Activated naive CD8-positive, alpha-beta T cell treated with anti-CD3 and anti-CD28 coated beads, Interleukin-2, amount 50 U/mL, for 24 hours (primary cell): ENCODE data around the gene ZSWIM1.
A peak's percentile ranks its signal among the peaks of the same experiment; 100 is the strongest.
"Not testable (repeated sequence)": the region's sequence is repeated elsewhere in the genome, so short reads cannot be mapped to it uniquely, and the experiment has no call there.

Experiments used
- ATAC-seq: fragments of 150-1000 bp; cut with Tn5 transposase; one replicate; pipeline ENCODE4 v1.10.0; 2021
- DNase-seq: peaks from one replicate; pipeline ENCODE4 v3.0.0; 2021
- H3K27ac Mint-ChIP-seq: one replicate; pipeline ENCODE4 v1.8.0; 2021; ENCODE audit warnings: mild to moderate bottlenecking, mixed read lengths
- H3K27me3 Mint-ChIP-seq: one replicate; pipeline ENCODE4 v1.8.0; 2021; ENCODE audit warnings: mixed read lengths
- H3K36me3 Mint-ChIP-seq: one replicate; pipeline ENCODE4 v1.8.0; 2021; ENCODE audit warnings: low read depth, mixed read lengths
- H3K4me1 Mint-ChIP-seq: one replicate; pipeline ENCODE4 v1.8.0; 2021; ENCODE audit warnings: mixed read lengths
- H3K4me3 Mint-ChIP-seq: one replicate; pipeline ENCODE4 v1.8.0; 2021; ENCODE audit warnings: mild to moderate bottlenecking, moderate library complexity, mixed read lengths
- H3K9me3 Mint-ChIP-seq: one replicate; pipeline ENCODE4 v1.8.0; 2021; ENCODE audit warnings: mixed read lengths

ZSWIM1 gene

DNA sequence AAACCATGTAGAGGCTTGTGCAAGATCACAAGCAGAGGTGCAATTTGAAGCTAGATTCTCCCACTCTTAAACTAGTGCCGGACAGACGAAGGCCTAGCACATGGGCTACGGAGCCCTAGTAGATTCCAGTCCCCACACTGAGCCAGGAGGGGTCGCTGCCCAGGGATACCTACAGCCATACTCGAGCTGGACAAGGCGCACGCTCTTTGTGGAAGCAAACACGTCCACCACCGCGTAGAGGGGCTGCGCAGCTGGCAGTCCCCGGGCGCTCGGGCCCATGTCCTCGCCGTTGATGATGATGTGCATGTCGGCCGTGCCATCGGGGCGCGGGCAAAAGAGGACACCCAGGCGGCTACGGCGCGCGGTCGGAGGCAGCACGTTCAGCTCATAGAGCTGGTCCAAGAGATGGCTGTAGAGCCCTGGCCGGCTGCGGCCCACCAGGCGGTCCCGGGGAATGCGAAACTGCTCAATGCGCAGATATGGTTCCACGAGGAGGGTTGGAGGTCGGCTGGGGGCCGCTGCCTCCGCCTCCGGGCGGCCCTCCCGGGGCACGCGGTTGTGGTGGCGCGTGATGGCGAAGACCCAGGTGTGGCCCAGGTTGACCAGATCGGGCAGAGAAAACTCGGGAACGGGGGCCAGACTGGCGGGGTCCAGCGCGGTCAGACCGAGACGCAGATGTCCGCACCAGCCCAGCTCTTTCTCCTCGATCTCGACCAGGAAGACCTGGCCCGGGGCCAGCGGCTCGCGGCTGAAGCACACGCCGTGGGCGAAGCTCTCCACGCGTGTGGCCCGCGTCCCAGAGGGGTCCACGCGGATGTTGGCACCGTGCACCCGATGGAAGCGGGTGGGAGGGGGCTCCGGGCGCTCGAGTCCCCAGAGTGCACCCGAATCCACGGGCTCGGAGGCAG lies 9.3 kb downstream of the ZSWIM1 start:
- ATAC-seq (peak; percentile 39), DNase-seq (peak; percentile 60)
- Mint-ChIP-seq H3K4me3 (peak overlapping the region; percentile 88), H3K36me3 (peaks cover 5% of the 10 kb centered on the region), H3K27me3 (no peaks in the 10 kb centered on the region), H3K9me3 (no peaks in the 10 kb centered on the region), H3K27ac (peak overlapping the region; percentile 82), H3K4me1 (peaks cover 51% of the 10 kb centered on the region)

GRCh38 chr20:45890985-45891983 lies 10.3 kb downstream of the ZSWIM1 start, which contains the start of the genes CTSA and NEURL2:
Gene CTSA (plus strand): TSS chr20:45891335. CDS start chr20:45891569, 234 bp downstream.
Gene NEURL2 (minus strand): TSS chr20:45891208. CDS start chr20:45890991, 217 bp downstream.
- ATAC-seq (peak; percentile 78), DNase-seq (peak; percentile 89)
- H3K4me1 Mint-ChIP-seq, result peaks cover 46% of the 10 kb centered on the region
- no peaks in the 10 kb centered on the region for H3K27me3 Mint-ChIP-seq
- H3K36me3 Mint-ChIP-seq, result peaks cover 5% of the 10 kb centered on the region
- peak within 1 kb of the TSS; percentile 88 for H3K4me3 Mint-ChIP-seq
- no peaks in the 10 kb centered on the region for H3K9me3 Mint-ChIP-seq
- H3K27ac Mint-ChIP-seq, result peak within 1 kb of the TSS; percentile 94

DNA sequence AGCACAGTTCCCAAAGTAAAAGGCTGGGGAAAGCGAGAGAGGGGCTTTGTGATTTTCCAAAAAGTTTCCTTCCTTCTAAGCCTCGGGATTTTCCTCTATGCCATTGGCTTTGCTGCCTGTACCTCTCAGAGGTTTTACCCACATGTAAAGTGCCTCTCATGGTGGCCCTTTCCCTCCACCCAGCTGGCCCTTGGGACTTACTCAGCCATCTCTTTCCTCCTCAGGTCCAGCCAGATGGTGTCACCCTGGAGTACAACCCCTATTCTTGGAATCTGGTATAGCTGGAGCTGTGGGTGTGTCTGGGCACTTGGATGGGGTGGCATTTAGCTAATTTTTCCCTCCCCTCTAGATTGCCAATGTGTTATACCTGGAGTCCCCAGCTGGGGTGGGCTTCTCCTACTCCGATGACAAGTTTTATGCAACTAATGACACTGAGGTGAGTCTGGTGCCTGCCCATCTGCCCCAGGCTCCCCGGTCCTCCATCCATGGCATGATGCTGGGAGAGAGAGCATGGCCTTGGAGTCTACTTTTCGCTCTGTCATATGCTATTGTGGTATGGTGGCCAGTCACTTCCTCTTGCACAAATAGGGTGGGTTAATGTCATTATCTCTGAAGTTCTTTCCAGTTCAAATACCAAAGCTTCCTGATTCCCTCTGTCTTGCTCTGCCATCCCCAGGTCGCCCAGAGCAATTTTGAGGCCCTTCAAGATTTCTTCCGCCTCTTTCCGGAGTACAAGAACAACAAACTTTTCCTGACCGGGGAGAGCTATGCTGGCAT lies 11.2 kb downstream of the ZSWIM1 start:
- Mint-ChIP-seq H3K27ac (peak overlapping the region; percentile 65), H3K4me3 (peak overlapping the region; percentile 88), H3K9me3 (no peaks in the 10 kb centered on the region), H3K4me1 (peaks cover 43% of the 10 kb centered on the region), H3K27me3 (no peaks in the 10 kb centered on the region), H3K36me3 (peaks cover 5% of the 10 kb centered on the region)
- DNase-seq, result no peak
- ATAC-seq, result no peak

DNA sequence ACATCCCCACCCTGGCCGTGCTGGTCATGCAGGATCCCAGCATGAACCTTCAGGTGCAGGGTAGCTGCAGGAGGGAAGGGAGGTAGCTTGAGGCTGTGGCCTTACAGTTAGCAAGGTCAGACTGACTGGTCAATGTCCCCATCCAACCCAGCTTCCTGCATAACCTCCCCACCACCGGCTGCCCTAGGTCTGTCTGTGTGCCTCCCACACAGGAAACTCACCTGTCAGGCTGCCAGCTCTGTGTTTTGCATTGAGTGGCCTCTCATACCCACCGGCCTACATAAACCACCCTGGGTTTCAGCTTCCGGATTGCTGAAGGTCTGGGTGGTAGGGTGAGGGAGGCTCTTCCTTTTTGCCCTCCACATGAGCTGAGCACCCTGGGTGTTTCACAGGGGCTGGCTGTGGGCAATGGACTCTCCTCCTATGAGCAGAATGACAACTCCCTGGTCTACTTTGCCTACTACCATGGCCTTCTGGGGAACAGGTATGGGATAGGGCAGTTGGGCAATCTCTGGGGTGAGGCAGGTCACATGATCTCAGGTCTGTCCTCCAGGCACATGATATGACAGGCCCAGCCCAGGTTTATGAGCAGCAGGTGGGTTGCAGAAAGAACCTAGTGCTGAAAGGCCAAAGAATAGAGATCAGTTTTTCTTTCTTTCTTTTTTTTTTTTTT lies 11.9 kb downstream of the ZSWIM1 start:
- DNase-seq (peak; percentile 24), ATAC-seq (peak; percentile 23)
- Mint-ChIP-seq H3K27ac (peak overlapping the region; percentile 65), H3K4me3 (peak overlapping the region; percentile 88), H3K9me3 (no peaks in the 10 kb centered on the region), H3K27me3 (no peaks in the 10 kb centered on the region), H3K36me3 (peaks cover 5% of the 10 kb centered on the region), H3K4me1 (peaks cover 43% of the 10 kb centered on the region)

DNA sequence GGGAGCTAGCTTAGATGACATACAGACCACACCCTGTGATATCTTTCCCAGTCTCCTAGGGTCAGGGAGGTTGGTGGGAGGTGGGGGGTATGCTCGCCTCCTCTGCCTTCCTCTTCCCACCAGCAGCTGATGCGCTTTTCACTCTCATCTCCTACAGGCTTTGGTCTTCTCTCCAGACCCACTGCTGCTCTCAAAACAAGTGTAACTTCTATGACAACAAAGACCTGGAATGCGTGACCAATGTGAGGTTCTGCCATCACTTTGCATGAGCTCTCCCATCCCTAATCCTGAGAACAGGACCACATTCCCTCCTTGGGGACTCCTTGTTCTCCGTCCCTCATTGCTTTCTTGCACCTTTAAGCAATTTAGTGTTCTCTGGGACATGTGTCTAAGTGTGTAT lies 12.8 kb downstream of the ZSWIM1 start:
- ATAC-seq (no peak), DNase-seq (no peak)
- Mint-ChIP-seq H3K36me3 (peaks cover 5% of the 10 kb centered on the region), H3K27me3 (no peaks in the 10 kb centered on the region), H3K4me3 (no peak overlapping the region), H3K4me1 (peaks cover 43% of the 10 kb centered on the region), H3K27ac (no peak overlapping the region), H3K9me3 (no peaks in the 10 kb centered on the region)

- Mint-ChIP-seq H3K9me3 (no peaks in the 10 kb centered on the region), H3K27me3 (no peaks in the 10 kb centered on the region), H3K27ac (no peak overlapping the region), H3K4me3 (no peak overlapping the region), H3K4me1 (peaks cover 35% of the 10 kb centered on the region), H3K36me3 (peaks cover 9% of the 10 kb centered on the region)
- DNase-seq (no peak), ATAC-seq (no peak)
Measured at GRCh38 chr20:45894797-45895196, 13.8 kb downstream of the ZSWIM1 start.

DNA sequence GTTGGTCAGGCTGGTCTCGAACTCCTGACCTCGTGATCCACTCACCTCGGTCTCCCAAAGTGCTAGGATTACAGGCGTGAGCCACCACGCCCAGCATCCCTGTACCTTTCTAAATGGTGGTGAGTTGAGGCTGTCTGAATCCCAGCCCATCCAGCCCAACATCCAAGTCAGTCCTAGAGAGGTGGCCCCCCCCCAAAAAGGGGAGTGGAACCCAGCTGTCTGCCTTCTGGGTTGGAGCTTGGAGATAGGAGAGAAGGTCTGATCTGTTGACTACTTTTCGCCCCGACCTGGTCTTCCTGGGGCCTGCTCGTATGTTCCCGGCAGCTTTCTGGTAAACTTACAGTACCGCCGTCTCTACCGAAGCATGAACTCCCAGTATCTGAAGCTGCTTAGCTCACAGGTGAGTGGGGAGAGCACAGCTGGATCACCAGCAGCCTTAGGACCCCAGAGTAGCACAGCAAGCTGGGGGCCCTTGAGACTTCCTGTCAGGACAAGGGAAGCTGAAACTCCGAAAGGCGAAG lies 15.7 kb downstream of the ZSWIM1 start:
- no peak for ATAC-seq
- Mint-ChIP-seq H3K27ac (no peak overlapping the region), H3K27me3 (no peaks in the 10 kb centered on the region), H3K36me3 (peaks cover 9% of the 10 kb centered on the region), H3K9me3 (no peaks in the 10 kb centered on the region), H3K4me1 (peaks cover 27% of the 10 kb centered on the region), H3K4me3 (no peak overlapping the region)
- no peak for DNase-seq

DNA sequence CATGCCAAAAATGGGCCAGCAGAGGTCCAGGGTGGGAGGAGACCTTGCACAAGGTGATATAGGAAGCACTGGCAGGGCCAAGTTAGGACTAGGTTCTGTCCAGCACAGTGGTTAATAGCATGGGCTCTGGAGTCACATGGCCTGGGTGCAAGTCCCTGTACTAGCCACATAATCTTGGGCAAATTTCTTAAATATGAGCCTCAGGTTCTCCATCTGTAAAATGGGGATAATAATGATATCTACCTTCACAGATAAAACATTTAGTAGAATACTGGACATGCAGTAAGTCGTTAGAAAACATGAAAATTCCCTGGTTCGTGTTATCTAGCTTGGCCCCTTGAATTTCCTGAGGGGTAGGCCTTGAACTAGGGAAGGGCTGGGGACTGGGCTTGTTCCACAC lies 16.3 kb downstream of the ZSWIM1 start:
- H3K27me3 Mint-ChIP-seq, result no peaks in the 10 kb centered on the region
- H3K4me3 Mint-ChIP-seq, result no peak overlapping the region
- DNase-seq, result no peak
- H3K27ac Mint-ChIP-seq, result no peak overlapping the region
- ATAC-seq, result no peak
- peaks cover 23% of the 10 kb centered on the region for H3K4me1 Mint-ChIP-seq
- no peaks in the 10 kb centered on the region for H3K9me3 Mint-ChIP-seq
- peaks cover 9% of the 10 kb centered on the region for H3K36me3 Mint-ChIP-seq

GRCh38 chr20:45897692-45898091 lies 16.7 kb downstream of the ZSWIM1 start:
- DNase-seq (no peak), ATAC-seq (no peak)
- no peaks in the 10 kb centered on the region for H3K9me3 Mint-ChIP-seq
- no peak overlapping the region for H3K27ac Mint-ChIP-seq
- H3K27me3 Mint-ChIP-seq, result no peaks in the 10 kb centered on the region
- H3K4me3 Mint-ChIP-seq, result no peak overlapping the region
- peaks cover 19% of the 10 kb centered on the region for H3K4me1 Mint-ChIP-seq
- peaks cover 9% of the 10 kb centered on the region for H3K36me3 Mint-ChIP-seq

- H3K36me3 Mint-ChIP-seq, result peaks cover 9% of the 10 kb centered on the region
- no peaks in the 10 kb centered on the region for H3K9me3 Mint-ChIP-seq
- no peak overlapping the region for H3K27ac Mint-ChIP-seq
- no peaks in the 10 kb centered on the region for H3K27me3 Mint-ChIP-seq
- DNase-seq (no peak), ATAC-seq (no peak)
- H3K4me3 Mint-ChIP-seq, result no peak overlapping the region
- peaks cover 13% of the 10 kb centered on the region for H3K4me1 Mint-ChIP-seq
Measured at GRCh38 chr20:45898285-45898684, 17.3 kb downstream of the ZSWIM1 start.

DNA sequence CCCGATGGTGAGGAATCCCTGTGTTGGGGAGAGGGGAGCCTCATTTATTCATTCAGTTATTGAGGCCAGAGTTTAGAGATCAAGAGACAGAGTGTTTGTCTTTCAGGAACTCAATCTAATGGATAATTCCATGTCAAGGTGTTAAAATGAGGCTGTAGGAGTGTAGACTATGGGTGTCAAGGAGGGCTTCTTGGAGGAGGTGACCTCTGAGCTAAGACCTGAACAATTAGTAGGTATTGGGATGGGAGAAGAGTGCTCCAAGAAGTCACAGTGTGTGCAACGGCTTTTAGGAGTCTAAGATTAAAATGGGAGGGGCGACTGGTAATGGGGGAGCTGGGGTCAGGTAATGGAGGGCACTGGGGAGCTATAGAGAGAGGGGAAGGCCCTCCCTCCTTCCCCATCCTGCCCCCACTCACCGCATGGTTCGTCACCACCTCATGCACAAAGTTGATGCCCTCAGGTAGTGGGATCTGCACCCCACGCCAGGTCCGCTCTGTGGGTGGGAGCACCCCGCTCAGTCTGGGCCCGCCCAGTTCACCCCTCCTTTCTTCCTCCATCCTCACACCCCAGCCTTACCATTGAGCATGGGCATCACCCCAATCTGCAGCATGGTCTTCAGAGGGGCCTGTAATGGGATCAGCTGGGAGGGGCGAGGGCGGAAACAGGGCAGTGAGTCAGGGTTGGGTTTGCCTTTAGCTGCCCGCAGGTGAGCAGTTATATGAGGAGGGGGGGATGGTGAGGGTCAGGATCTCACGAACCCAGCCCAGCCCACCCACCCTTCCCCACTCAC lies 18.2 kb downstream of the ZSWIM1 start:
- Mint-ChIP-seq H3K36me3 (peaks cover 3% of the 10 kb centered on the region), H3K4me1 (peaks cover 5% of the 10 kb centered on the region), H3K4me3 (no peak overlapping the region), H3K9me3 (no peaks in the 10 kb centered on the region), H3K27me3 (no peaks in the 10 kb centered on the region), H3K27ac (no peak overlapping the region)
- no peak for ATAC-seq
- DNase-seq, result no peak

DNA sequence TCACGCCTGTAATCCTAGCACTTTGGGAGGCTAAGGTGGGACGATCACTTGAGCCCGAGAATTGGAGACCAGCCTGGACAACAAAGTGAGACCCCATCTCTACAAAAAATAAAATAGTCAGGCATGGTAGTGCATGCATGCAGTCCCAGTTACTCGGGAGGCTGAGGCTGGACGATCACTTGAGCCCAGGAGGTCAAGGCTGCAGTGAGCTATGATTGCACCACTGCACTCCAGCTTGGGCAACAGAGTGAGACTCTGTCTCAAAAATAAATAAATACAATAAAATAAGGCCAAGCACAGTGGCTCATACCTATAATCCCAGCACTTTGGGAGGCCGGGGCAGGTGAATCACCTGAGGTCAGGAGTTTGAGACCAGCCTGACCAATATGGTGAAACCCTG lies 20.3 kb downstream of the ZSWIM1 start:
- not testable (repeated sequence) for H3K4me1 Mint-ChIP-seq, DNase-seq, ATAC-seq, H3K4me3 Mint-ChIP-seq, H3K27me3 Mint-ChIP-seq, H3K27ac Mint-ChIP-seq, H3K36me3 Mint-ChIP-seq, H3K9me3 Mint-ChIP-seq
